ENCODE results near the gene RAB40B. TPM values are rescaled to one million over a fixed set of nuclear protein-coding genes. Genes with fewer than 3 reads are reported as not detected.

RAB40B gene
- total RNA-seq, 1 experiment from 2014 or later = 22.1 TPM

DNA sequence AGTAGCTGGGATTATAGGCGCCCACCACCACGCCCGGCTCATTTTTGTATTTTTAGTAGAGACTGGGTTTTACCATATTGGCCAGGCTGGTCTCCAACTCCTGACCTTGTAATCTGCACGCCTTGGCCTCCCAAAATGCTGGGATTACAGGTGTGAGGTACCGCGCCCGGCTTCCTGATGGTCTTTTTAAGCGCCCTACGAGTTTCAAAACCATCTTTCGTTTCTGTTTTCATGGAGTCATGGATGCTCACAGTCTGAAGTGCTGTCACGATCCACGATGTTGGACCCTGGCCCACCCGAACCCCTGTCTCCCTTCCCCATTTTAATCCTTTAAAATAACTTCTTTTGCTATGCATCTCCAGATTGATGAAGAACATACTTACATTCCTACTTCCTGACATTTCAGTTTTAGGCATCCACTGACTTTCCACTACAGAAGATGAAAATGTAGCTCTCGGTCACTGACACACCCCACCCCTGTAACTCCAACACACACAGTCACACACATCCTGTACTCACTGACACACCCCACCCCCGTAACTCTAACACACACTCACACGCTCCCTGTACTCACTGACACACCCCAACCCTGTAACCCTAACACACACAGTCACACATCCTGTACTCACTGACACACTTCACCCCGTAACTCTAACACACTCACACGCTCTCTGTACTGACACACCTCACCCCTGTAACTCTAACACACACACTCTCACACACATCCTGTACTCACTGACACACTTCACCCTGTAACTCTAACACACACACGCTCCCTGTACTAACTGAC, 27.6 kb downstream of the RAB40B start (continued):
- TF ChIP-seq, protein P1, sequence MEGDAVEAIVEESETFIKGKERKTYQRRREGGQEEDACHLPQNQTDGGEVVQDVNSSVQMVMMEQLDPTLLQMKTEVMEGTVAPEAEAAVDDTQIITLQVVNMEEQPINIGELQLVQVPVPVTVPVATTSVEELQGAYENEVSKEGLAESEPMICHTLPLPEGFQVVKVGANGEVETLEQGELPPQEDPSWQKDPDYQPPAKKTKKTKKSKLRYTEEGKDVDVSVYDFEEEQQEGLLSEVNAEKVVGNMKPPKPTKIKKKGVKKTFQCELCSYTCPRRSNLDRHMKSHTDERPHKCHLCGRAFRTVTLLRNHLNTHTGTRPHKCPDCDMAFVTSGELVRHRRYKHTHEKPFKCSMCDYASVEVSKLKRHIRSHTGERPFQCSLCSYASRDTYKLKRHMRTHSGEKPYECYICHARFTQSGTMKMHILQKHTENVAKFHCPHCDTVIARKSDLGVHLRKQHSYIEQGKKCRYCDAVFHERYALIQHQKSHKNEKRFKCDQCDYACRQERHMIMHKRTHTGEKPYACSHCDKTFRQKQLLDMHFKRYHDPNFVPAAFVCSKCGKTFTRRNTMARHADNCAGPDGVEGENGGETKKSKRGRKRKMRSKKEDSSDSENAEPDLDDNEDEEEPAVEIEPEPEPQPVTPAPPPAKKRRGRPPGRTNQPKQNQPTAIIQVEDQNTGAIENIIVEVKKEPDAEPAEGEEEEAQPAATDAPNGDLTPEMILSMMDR (IDR thresholded peaks at IDR 0.05 in 2 of 3, conservative IDR thresholded peaks at IDR 0.05 in 1 of 3; ENCODE audit: borderline replicate concordance in 1 of 3, insufficient read depth in 1 of 3, low read depth in 2 of 3, low read length in 2 of 3) = no peak
- TF ChIP-seq ZNF274 (IDR thresholded peaks at IDR 0.05; ENCODE audit: low read depth, low read length) = no peak

GRCh38 chr17:82668631-82669099, 29.8 kb downstream of the RAB40B start:
- peak; percentile 43 for DNase-seq (ENCODE audit: low read depth, low spot score)
- no peaks in the 10 kb centered on the region for H4K20me1 ChIP-seq (ENCODE audit: insufficient read depth)
- peak overlapping the region; percentile 35 to 37 for H3K4me3 ChIP-seq (replicated peaks in 1 of 2; ENCODE audit: low read depth in 1 of 2, low read length in 2 of 2)
- peak overlapping the region; percentile 35 for H2AFZ ChIP-seq (ENCODE audit: low read depth, low read length, poor library complexity, severe bottlenecking)
- ChIA-PET RAD21 (ENCODE audit: low non-redundant PET in 1 of 2, low total read pairs in 2 of 2, uncharacterized antibody in 2 of 2, unreplicated experiment in 2 of 2) (interaction anchor here (0.6 to 1.2 kb wide), 2 partner anchors 11 to 99 kb away, joined by 3 read pairs; no protein-coding TSS in a partner anchor), CTCF (interaction anchor here (0.6 to 1.2 kb wide), 6 partner anchors 86 to 109 kb away, joined by 3 to 6 read pairs (median 4); no protein-coding TSS in a partner anchor), POLR2A (no interaction called here)
- peak overlapping the region; percentile 32; the same call in 1 of the 2 replicates for H3K9ac ChIP-seq (ENCODE audit: low read length)
- H3K27me3 ChIP-seq (ENCODE audit: insufficient read depth, low read length) = no peaks in the 10 kb centered on the region
- peak overlapping the region; percentile 65 for H3K4me2 ChIP-seq (ENCODE audit: low read length)
- H3K36me3 ChIP-seq (ENCODE audit: control insufficient read depth in 1 of 2, insufficient read depth in 2 of 2, low read length in 2 of 2) = no peaks in the 10 kb centered on the region
- BruUV-seq (replicated peaks) = no TSS peak
- no peaks in the 10 kb centered on the region for H3K9me3 ChIP-seq (ENCODE audit: control insufficient read depth in 1 of 2, insufficient read depth in 1 of 2, low read depth in 1 of 2, low read length in 2 of 2)
- H3K79me2 ChIP-seq (ENCODE audit: insufficient read depth, low read length) = no peaks in the 10 kb centered on the region
- peak overlapping the region; percentile 33; the same call in 1 of the 2 replicates for H3K27ac ChIP-seq (ENCODE audit: low read depth, low read length)
- ATAC-seq = peak; percentile 97
- intact Hi-C loops (cut with micrococcal nuclease) = loop anchor here (1.0 kb wide), 1 partner anchor 99 kb away; no protein-coding TSS in a partner anchor
- H3K4me1 ChIP-seq (ENCODE audit: control insufficient read depth in 1 of 2, insufficient read depth in 2 of 2, low read length in 2 of 2) = peaks cover 0 to 8% of the 10 kb centered on the region in 2 experiments; a peak in 1 of 4 replicates
- no peaks in the 10 kb centered on the region for H3K9me2 ChIP-seq (ENCODE audit: insufficient read depth)
- TF ChIP-seq RAD21 (IDR thresholded peaks at IDR 0.05; ENCODE audit: low read depth) (peak; percentile 84), POLR2A (IDR thresholded peaks at IDR 0.05; ENCODE audit: borderline replicate concordance, extremely low read depth, insufficient read depth, insufficient read length) (peak; percentile 63), POLR2AphosphoS5 (IDR thresholded peaks at IDR 0.05; ENCODE audit: low read depth, low read length) (no peak), ZFX (IDR thresholded peaks at IDR 0.05) (peak; percentile 78; the same call in 1 of the 2 replicates), ZBTB33 (IDR thresholded peaks at IDR 0.05; ENCODE audit: extremely low read depth, insufficient replicate concordance, low read length) (no peak), SRF (IDR thresholded peaks at IDR 0.05; ENCODE audit: low read depth) (no peak), SIN3A (IDR thresholded peaks at IDR 0.05; ENCODE audit: low read depth) (no peak), JUND (IDR thresholded peaks at IDR 0.05) (no peak), SP1 (IDR thresholded peaks at IDR 0.05; ENCODE audit: low read depth) (no peak), ATF3 (IDR thresholded peaks at IDR 0.05) (no peak), ZNF274 (IDR thresholded peaks at IDR 0.05; ENCODE audit: low read depth, low read length) (no peak)
- TF ChIP-seq, protein P1 (IDR thresholded peaks at IDR 0.05 in 2 of 3, conservative IDR thresholded peaks at IDR 0.05 in 1 of 3; ENCODE audit: borderline replicate concordance in 1 of 3, insufficient read depth in 1 of 3, low read depth in 2 of 3, low read length in 2 of 3) = peak; percentile 71 to 73 (median 72)
